ENCODE results near the gene TNP2.

Gene TNP2

DNA sequence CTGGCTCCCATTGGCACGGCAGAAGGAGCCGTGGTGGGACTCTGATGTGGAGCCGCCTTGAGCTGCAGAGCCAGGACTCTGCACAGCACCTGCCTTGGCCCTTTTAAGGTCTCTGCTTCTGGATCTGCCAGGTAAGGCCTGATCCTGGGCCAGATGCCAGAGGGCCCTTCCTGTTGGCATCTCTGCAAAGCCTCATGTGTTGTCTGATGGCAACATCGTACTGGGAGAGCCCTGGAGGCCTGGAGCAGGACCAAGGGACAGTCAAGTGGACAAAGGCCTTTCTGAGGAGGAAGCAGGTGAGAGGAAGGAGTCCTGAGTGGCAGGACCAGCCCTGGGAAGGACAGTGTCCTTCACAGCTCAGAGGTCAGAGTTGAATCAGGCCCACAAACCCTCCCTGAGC lies 39.2 kb downstream of the TNP2 start:
- no peaks in the 10 kb centered on the region for H4K20me1 ChIP-seq (ENCODE audit: control insufficient read depth, insufficient read depth, low read depth, low read length)
- no peaks in the 10 kb centered on the region for H3K9me2 ChIP-seq (replicated peaks; ENCODE audit: control insufficient read depth, low read length)
- peaks cover 52% of the 10 kb centered on the region for H3K27me3 ChIP-seq (ENCODE audit: control insufficient read depth, low read length)
- no peaks in the 10 kb centered on the region for H3K36me3 ChIP-seq (ENCODE audit: control insufficient read depth, low read length)
- H3K79me2 ChIP-seq (ENCODE audit: control insufficient read depth, low read length), result no peaks in the 10 kb centered on the region
- TF ChIP-seq, protein P1, sequence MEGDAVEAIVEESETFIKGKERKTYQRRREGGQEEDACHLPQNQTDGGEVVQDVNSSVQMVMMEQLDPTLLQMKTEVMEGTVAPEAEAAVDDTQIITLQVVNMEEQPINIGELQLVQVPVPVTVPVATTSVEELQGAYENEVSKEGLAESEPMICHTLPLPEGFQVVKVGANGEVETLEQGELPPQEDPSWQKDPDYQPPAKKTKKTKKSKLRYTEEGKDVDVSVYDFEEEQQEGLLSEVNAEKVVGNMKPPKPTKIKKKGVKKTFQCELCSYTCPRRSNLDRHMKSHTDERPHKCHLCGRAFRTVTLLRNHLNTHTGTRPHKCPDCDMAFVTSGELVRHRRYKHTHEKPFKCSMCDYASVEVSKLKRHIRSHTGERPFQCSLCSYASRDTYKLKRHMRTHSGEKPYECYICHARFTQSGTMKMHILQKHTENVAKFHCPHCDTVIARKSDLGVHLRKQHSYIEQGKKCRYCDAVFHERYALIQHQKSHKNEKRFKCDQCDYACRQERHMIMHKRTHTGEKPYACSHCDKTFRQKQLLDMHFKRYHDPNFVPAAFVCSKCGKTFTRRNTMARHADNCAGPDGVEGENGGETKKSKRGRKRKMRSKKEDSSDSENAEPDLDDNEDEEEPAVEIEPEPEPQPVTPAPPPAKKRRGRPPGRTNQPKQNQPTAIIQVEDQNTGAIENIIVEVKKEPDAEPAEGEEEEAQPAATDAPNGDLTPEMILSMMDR (IDR thresholded peaks at IDR 0.05; ENCODE audit: low read depth, low read length, poor library complexity, severe bottlenecking), result no peak
- no peak for TF ChIP-seq EZH2phosphoT487 (IDR thresholded peaks at IDR 0.05; ENCODE audit: borderline replicate concordance, low read length)
- H3K4me3 ChIP-seq (ENCODE audit: low read length), result no peak overlapping the region
- no peaks in the 10 kb centered on the region for H3F3A ChIP-seq (ENCODE audit: control insufficient read depth, insufficient read depth)
- peaks cover 27% of the 10 kb centered on the region for H3K4me1 ChIP-seq (ENCODE audit: control insufficient read depth, low read length)
- H3K9me3 ChIP-seq (ENCODE audit: control insufficient read depth, insufficient read depth, low read length), result no peaks in the 10 kb centered on the region
- no peak overlapping the region for H3K4me2 ChIP-seq (ENCODE audit: low read length)
- H3K27ac ChIP-seq (ENCODE audit: low read depth, low read length), result no peak overlapping the region

DNA sequence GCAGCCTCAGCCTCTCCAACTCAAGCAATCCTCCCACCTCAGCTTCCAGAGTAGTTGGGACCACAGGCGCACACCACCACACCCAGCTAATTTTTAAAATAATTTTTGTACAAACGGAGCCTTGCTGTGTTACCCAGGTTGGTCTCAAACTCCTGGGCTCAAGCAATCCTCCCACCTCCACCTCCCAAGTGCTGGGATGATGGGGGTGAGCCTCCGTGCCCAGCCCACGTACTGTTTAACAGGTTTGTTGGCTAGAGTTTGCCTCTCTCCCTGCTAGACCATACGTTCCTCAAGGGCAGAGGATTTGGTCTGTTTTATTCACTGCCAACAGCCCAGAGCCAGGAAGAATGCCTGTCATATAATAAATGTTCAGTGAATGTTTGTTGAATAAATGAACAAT lies 39.7 kb downstream of the TNP2 start:
- H3K36me3 ChIP-seq (ENCODE audit: control insufficient read depth, low read length), result no peaks in the 10 kb centered on the region
- H3F3A ChIP-seq (ENCODE audit: control insufficient read depth, insufficient read depth), result no peaks in the 10 kb centered on the region
- H3K9me2 ChIP-seq (replicated peaks; ENCODE audit: control insufficient read depth, low read length), result no peaks in the 10 kb centered on the region
- no peaks in the 10 kb centered on the region for H3K79me2 ChIP-seq (ENCODE audit: control insufficient read depth, low read length)
- no peaks in the 10 kb centered on the region for H3K9me3 ChIP-seq (ENCODE audit: control insufficient read depth, insufficient read depth, low read length)
- H3K27me3 ChIP-seq (ENCODE audit: control insufficient read depth, low read length), result peaks cover 55% of the 10 kb centered on the region
- H3K4me1 ChIP-seq (ENCODE audit: control insufficient read depth, low read length), result peaks cover 32% of the 10 kb centered on the region
- no peak overlapping the region for H3K4me3 ChIP-seq (ENCODE audit: low read length)
- H3K4me2 ChIP-seq (ENCODE audit: low read length), result no peak overlapping the region
- H4K20me1 ChIP-seq (ENCODE audit: control insufficient read depth, insufficient read depth, low read depth, low read length), result no peaks in the 10 kb centered on the region
- H3K27ac ChIP-seq (ENCODE audit: low read depth, low read length), result no peak overlapping the region
- TF ChIP-seq, protein P1 (IDR thresholded peaks at IDR 0.05; ENCODE audit: low read depth, low read length, poor library complexity, severe bottlenecking), result no peak
- no peak for TF ChIP-seq EZH2phosphoT487 (IDR thresholded peaks at IDR 0.05; ENCODE audit: borderline replicate concordance, low read length)

DNA sequence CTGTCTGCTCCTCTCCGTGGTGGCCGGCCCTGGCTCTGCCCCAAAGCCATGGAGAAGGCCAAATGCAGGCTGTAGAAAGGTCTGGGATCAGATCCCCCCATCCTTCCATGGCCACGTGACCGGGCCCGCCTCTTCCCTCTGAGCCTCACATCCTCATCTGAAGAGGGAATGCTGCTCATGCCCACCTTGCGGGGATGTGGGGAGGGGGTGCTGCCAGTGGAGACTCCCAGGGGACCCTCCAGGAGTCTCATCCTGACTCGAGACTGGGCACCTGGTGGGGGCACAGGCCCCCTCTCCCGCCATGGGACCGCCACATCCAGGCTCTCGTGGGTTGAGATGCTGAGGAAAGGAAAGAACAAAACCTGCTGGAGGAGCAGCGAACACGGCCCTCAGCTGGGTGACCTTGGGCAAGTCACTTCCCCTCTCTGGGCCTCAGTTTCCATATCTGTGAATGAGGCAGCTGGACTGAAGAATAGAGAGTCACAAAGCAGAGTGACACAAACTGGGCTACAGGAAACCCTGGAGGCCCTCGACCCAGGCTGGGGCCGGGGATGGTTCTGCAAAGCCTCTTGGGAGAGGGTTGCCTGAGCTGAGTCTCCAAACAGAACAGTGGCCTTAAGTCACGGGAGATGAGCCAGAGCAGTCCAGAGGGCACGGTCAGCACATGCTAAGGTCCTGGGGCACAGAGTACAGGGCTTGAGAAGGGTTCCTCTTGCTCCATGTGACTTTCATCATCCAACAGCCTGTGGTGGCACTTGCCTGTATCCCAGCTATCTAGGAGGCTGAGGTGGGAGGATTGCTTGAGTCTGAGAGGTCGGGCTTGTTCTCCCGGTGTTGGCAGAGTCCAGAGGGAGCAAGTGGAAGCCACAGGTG lies 43.2 kb downstream of the TNP2 start:
- no peaks in the 10 kb centered on the region for H3K9me2 ChIP-seq (replicated peaks; ENCODE audit: control insufficient read depth, low read length)
- peaks cover 20% of the 10 kb centered on the region for H3K4me1 ChIP-seq (ENCODE audit: control insufficient read depth, low read length)
- no peaks in the 10 kb centered on the region for H4K20me1 ChIP-seq (ENCODE audit: control insufficient read depth, insufficient read depth, low read depth, low read length)
- H3K9me3 ChIP-seq (ENCODE audit: control insufficient read depth, insufficient read depth, low read length), result no peaks in the 10 kb centered on the region
- H3K36me3 ChIP-seq (ENCODE audit: control insufficient read depth, low read length), result no peaks in the 10 kb centered on the region
- no peak overlapping the region for H3K27ac ChIP-seq (ENCODE audit: low read depth, low read length)
- H3K79me2 ChIP-seq (ENCODE audit: control insufficient read depth, low read length), result no peaks in the 10 kb centered on the region
- TF ChIP-seq, protein P1 (IDR thresholded peaks at IDR 0.05; ENCODE audit: low read depth, low read length, poor library complexity, severe bottlenecking), result no peak
- TF ChIP-seq EZH2phosphoT487 (IDR thresholded peaks at IDR 0.05; ENCODE audit: borderline replicate concordance, low read length), result no peak
- H3K27me3 ChIP-seq (ENCODE audit: control insufficient read depth, low read length), result peaks cover 50% of the 10 kb centered on the region
- H3K4me3 ChIP-seq (ENCODE audit: low read length), result no peak overlapping the region
- H3F3A ChIP-seq (ENCODE audit: control insufficient read depth, insufficient read depth), result no peaks in the 10 kb centered on the region
- peak overlapping the region; percentile 45 for H3K4me2 ChIP-seq (ENCODE audit: low read length)
